A673 (cell line): Measurements from ENCODE around the gene AQR. TPM values are rescaled to one million over a fixed set of nuclear protein-coding genes. Genes with fewer than 3 reads are reported as not detected.

ENCODE experiments used
- BruUV-seq: library from RNA; stranded (reverse); fragments of 400-500 nt; replicated peaks from 2 replicates; lab custom pipeline; 2021; lab: Mats Ljungman, UMichigan
- CTCF ChIA-PET: fragments of 300-600 bp; sonication (Branson Sonifier 250); formaldehyde crosslinking; loops from one replicate; lab custom pipeline; 2022; ENCODE audit warnings: antibody characterized with exemption; lab: Charles Lee
- POLR2A ChIA-PET: fragments of 300-600 bp; sonication (Branson Sonifier 250); formaldehyde crosslinking; loops from one replicate; lab custom pipeline; 2022; ENCODE audit warnings: antibody characterized with exemption; ENCODE audit not compliant: low non-redundant PET; lab: Charles Lee
- DNase-seq: peaks from one replicate; pipeline ENCODE4 v3.0.0-alpha.2; 2015; ENCODE audit warnings: low spot score
- H3K27ac ChIP-seq: fragments of 200-600 bp; sonication (generic); 2 replicates; pipeline ENCODE4 v1.5.1; 2016; ENCODE audit warnings: mixed run types, low read depth, mild to moderate bottlenecking, mixed read lengths, antibody characterized with exemption, low read length; ENCODE audit not compliant: poor library complexity, severe bottlenecking
- H3K27me3 ChIP-seq: fragments of 200-600 bp; sonication (generic); replicated peaks from 2 replicates; pipeline ENCODE4 v1.6.1; 2017; ENCODE audit warnings: mixed run types, low read depth, mild to moderate bottlenecking, mixed read lengths, antibody characterized with exemption, low read length; ENCODE audit not compliant: insufficient read depth, poor library complexity
- H3K36me3 ChIP-seq: fragments of 200-600 bp; sonication (generic); 2 replicates; pipeline ENCODE4 v1.6.1; 2016; ENCODE audit warnings: mixed run types, mild to moderate bottlenecking, mixed read lengths, antibody characterized with exemption, low read length; ENCODE audit not compliant: insufficient read depth, poor library complexity, severe bottlenecking
- H3K4me1 ChIP-seq: fragments of 200-600 bp; sonication (generic); 2 replicates; pipeline ENCODE4 v1.6.1; 2017; ENCODE audit warnings: mixed run types, mild to moderate bottlenecking, mixed read lengths, antibody characterized with exemption, low read length; ENCODE audit not compliant: insufficient read depth, poor library complexity, severe bottlenecking
- H3K4me3 ChIP-seq: fragments of 200-600 bp; sonication (generic); 2 replicates; pipeline ENCODE4 v1.5.1; 2016; ENCODE audit warnings: low read depth, mixed run types, mild to moderate bottlenecking, mixed read lengths, low read length; ENCODE audit not compliant: poor library complexity, severe bottlenecking
- H3K9me3 ChIP-seq: fragments of 200-600 bp; sonication (generic); 2 replicates; pipeline ENCODE4 v1.6.1; 2016; ENCODE audit warnings: mixed run types, low read depth, mild to moderate bottlenecking, mixed read lengths, antibody characterized with exemption, low read length; ENCODE audit not compliant: poor library complexity, severe bottlenecking
- EZH2 ChIP-seq: fragments of 200-600 bp; sonication (generic); IDR thresholded peaks from 2 replicates; pipeline ENCODE4 v1.6.1; 2017; ENCODE audit warnings: borderline replicate concordance, low read depth, mild to moderate bottlenecking, mixed read lengths, antibody characterized with exemption, low read length; ENCODE audit not compliant: poor library complexity, severe bottlenecking
- intact Hi-C: fragments of 100-400 bp; cut with micrococcal nuclease; formaldehyde crosslinking; loops from one replicate; pipeline ENCODE4 v1.10.0; 2022; ENCODE audit not compliant: unreplicated experiment
- total RNA-seq: library from RNA; stranded (reverse); gene quantifications from 2 replicates; pipeline ENCODE4 v1.2.3, GENCODE V29; 2021
- TF ChIP-seq, protein P1 (sequence below): fragments of 300-800, 200-600 bp; sonication (generic); conservative IDR thresholded peaks from 2 replicates; pipeline ENCODE4 v1.5.1; 2017; ENCODE audit warnings: low read depth, mild to moderate bottlenecking, antibody characterized with exemption, low read length, moderate library complexity, mixed read lengths

AQR gene
- total RNA-seq, 1 experiment from 2014 or later, result 34.2 TPM

DNA sequence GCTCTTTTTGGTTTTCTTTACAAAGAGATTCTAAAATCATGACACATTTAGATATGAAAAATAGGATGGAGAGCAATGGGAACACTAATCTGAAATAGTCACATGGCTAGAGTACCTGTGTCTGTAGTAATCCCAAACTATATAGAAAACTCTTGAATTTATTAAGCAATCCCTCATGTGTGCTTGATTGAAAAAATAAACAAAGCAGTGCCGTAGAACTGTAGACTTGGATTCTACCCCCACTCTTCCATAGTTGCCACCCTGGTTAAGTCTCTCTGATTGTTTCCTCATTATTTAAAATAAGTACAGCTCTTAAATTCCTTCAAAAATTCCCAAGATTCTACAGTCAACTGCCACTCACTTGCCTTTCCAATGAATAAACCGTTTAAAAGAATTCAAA is 115.3 kb downstream of the AQR start:
- CTCF ChIA-PET, result no interaction called here
- Histone ChIP-seq H3K36me3 (peaks cover 6% of the 10 kb centered on the region), H3K9me3 (no peaks in the 10 kb centered on the region), H3K4me3 (no peak overlapping the region), H3K4me1 (peaks cover 31% of the 10 kb centered on the region), H3K27me3 (no peaks in the 10 kb centered on the region), H3K27ac (no peak overlapping the region)
- no peak for TF ChIP-seq EZH2
- TF ChIP-seq, protein P1, sequence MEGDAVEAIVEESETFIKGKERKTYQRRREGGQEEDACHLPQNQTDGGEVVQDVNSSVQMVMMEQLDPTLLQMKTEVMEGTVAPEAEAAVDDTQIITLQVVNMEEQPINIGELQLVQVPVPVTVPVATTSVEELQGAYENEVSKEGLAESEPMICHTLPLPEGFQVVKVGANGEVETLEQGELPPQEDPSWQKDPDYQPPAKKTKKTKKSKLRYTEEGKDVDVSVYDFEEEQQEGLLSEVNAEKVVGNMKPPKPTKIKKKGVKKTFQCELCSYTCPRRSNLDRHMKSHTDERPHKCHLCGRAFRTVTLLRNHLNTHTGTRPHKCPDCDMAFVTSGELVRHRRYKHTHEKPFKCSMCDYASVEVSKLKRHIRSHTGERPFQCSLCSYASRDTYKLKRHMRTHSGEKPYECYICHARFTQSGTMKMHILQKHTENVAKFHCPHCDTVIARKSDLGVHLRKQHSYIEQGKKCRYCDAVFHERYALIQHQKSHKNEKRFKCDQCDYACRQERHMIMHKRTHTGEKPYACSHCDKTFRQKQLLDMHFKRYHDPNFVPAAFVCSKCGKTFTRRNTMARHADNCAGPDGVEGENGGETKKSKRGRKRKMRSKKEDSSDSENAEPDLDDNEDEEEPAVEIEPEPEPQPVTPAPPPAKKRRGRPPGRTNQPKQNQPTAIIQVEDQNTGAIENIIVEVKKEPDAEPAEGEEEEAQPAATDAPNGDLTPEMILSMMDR, result no peak
- intact Hi-C loops, result no loop called here
- BruUV-seq, result no TSS peak
- POLR2A ChIA-PET, result no interaction called here
- DNase-seq, result no peak

DNA sequence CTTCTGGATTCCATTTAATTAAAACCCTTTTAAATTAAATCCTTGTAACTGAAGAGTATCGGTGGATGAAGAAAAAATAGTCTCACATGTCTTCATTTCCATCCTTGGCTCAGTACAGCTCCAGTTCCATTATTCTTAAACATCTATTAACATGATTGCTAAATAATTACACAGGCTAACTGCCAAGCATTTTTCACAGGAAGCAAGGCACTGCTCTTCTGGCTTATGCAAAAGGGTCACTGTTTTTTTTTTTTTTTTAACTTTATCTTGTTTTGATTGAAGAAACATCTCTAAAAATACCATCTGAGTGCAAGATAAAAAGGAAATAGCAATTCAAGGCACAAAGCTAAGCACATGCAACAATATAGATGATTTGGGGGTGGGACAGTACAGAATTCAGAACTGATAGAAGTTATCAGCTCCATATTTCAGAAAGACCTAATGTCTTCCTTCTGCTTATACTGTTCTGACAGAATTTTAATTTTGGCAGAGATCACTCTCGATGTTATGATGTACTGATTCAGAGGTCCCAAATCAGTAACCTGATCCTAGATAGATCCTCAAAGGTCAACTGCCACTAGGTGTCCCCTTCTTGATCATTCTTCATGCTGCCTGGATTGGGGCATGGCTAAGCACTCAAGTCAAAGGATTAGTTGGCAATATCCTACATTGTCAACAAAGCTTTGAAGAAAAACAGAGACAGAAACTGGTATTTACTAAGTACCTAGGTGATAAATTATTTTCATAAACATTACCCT is 116.4 kb downstream of the AQR start:
- H3K9me3 ChIP-seq, result no peaks in the 10 kb centered on the region
- no peak overlapping the region for H3K4me3 ChIP-seq
- H3K4me1 ChIP-seq, result peaks cover 31% of the 10 kb centered on the region
- no TSS peak for BruUV-seq
- no peaks in the 10 kb centered on the region for H3K27me3 ChIP-seq
- peaks cover 6% of the 10 kb centered on the region for H3K36me3 ChIP-seq
- peak overlapping the region; percentile 18 for H3K27ac ChIP-seq
- TF ChIP-seq EZH2, result no peak
- TF ChIP-seq, protein P1, result no peak
- CTCF ChIA-PET, result interaction anchor here (0.7 kb wide), 1 partner anchor 54 kb away, joined by 8 read pairs; no protein-coding TSS in a partner anchor
- DNase-seq, result peak; percentile 63
- POLR2A ChIA-PET, result no interaction called here
- intact Hi-C loops, result no loop called here

DNA sequence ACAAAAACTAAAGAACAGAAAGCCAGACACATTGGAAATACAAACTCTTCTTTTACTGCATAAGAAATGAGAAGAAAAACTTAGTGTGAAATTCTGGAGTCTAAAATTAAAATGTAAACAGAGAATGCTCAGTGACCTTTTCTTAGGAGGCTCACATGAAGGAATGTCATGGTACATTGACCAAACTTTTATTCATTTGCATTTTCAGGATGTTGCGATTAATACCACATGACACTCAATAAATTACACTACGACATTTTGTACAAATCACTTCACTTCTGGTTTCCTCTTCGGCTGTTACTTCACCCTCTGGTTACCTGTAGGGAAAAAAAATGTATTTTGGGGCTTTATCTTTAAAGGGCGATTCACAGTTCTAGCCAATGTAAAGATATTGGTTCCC is 117.8 kb downstream of the AQR start:
- no peaks in the 10 kb centered on the region for H3K27me3 ChIP-seq
- H3K27ac ChIP-seq, result peak overlapping the region; percentile 18
- H3K4me3 ChIP-seq, result no peak overlapping the region
- intact Hi-C loops, result no loop called here
- peak; percentile 22 for DNase-seq
- no peaks in the 10 kb centered on the region for H3K9me3 ChIP-seq
- TF ChIP-seq, protein P1, result no peak
- TF ChIP-seq EZH2, result no peak
- ChIA-PET CTCF (no interaction called here), POLR2A (no interaction called here)
- peaks cover 31% of the 10 kb centered on the region for H3K4me1 ChIP-seq
- BruUV-seq, result no TSS peak
- peaks cover 3% of the 10 kb centered on the region for H3K36me3 ChIP-seq
